ENCODE data around the gene MICAL3. TPM values are rescaled to one million over a fixed set of nuclear protein-coding genes. Genes with fewer than 3 reads are reported as not detected.

Gene MICAL3
- total RNA-seq, 4 donors from 2014 or later: 30.4 to 57.1 (median 37.7) TPM

DNA sequence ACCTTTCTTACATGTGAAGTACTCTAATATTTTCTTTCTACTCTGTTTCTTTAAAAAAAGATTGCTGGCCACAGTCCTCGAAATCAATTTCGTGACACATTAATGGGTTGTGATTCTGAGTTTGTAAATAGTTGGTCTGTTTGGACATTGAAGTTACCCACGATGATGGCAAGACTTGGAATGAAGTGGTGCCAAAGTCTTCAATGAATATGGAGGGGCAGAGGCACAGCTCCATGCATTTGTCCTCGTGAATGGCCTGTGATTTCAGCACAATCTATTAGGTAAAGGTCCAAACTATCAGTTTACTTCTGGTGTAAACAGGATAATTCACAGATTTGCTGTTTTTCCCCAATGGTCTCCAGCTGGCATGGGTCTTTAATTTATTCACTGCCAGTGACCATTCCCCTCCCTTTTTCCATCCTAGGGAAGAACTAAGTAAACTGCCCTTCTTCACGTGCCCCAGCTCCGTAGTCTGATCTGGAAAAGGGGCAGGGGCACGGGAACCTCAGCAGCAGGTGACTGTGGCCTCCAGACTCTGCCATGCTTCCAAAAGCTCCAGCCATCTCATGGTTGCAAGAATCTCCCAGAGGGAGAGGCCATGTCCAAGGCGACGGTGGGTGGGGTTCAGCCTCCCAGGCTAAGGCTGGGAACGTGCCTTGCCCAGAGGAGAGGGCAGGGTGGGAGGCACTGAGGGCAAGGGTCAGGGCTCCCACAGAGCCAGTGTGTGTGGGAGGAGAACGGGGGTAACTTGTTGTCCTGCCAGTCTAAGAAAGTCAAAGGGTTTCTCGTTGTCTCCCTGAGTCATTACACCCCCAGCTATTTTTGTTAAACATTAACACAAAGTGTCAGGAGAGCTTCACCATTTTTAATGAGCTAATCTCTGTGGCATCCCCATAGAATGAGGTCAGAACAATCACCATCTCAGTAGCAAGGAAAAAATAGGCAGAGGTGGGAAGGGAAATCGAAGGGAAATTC, 36.6 kb upstream of the MICAL3 start:
- Histone ChIP-seq H3K9me3 (no peaks in the 10 kb centered on the region), H3K36me3 (no peaks in the 10 kb centered on the region)
- TF ChIP-seq POLR2A (IDR thresholded peaks at IDR 0.05) (no peak), POLR2AphosphoS5 (IDR thresholded peaks at IDR 0.05) (no peak), EP300 (IDR thresholded peaks at IDR 0.05) (no peak)
- TF ChIP-seq, protein P1, sequence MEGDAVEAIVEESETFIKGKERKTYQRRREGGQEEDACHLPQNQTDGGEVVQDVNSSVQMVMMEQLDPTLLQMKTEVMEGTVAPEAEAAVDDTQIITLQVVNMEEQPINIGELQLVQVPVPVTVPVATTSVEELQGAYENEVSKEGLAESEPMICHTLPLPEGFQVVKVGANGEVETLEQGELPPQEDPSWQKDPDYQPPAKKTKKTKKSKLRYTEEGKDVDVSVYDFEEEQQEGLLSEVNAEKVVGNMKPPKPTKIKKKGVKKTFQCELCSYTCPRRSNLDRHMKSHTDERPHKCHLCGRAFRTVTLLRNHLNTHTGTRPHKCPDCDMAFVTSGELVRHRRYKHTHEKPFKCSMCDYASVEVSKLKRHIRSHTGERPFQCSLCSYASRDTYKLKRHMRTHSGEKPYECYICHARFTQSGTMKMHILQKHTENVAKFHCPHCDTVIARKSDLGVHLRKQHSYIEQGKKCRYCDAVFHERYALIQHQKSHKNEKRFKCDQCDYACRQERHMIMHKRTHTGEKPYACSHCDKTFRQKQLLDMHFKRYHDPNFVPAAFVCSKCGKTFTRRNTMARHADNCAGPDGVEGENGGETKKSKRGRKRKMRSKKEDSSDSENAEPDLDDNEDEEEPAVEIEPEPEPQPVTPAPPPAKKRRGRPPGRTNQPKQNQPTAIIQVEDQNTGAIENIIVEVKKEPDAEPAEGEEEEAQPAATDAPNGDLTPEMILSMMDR (IDR thresholded peaks at IDR 0.05): no peak

DNA sequence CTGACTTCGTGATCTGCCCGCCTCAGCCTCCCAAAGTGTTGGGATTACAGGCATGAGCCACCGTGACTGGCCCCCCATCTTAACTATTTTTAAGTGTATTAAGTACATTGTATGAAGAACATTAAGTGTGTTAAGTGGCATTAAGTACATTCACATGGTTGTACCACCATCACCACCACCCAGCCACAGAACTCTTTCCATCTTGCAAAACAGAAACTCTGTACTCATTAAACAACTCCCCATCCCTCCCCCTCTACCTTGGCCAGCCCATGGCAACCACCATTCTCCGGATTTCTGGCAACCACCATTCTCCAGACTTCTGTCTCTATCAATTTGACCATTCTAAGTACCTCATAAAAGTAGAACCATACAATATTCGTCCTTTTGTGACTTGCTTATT, 35.6 kb upstream of the MICAL3 start:
- 93% methylated on average over 5 of the region's 5 CpGs for WGBS
- no peaks in the 10 kb centered on the region for H3K36me3 ChIP-seq
- no peak overlapping the region for H3K4me3 ChIP-seq
- no peaks in the 10 kb centered on the region for H3K27me3 ChIP-seq
- H3K9me3 ChIP-seq: no peaks in the 10 kb centered on the region
- H3K27ac ChIP-seq: no peak overlapping the region
- DNase-seq (ENCODE audit: low spot score in 2 of 2): no peak
- TF ChIP-seq, protein P1 (IDR thresholded peaks at IDR 0.05): no peak
- no peak for TF ChIP-seq POLR2A (IDR thresholded peaks at IDR 0.05)
- TF ChIP-seq EP300 (IDR thresholded peaks at IDR 0.05): no peak
- no peak for TF ChIP-seq POLR2AphosphoS5 (IDR thresholded peaks at IDR 0.05)
- peaks cover 32% of the 10 kb centered on the region for H3K4me1 ChIP-seq

More for the DNA sequence above, 36.6 kb upstream of the MICAL3 start:
- Histone ChIP-seq H3K4me1 (peaks cover 27% of the 10 kb centered on the region), H3K4me3 (no peak overlapping the region), H3K27ac (no peak overlapping the region), H3K27me3 (no peaks in the 10 kb centered on the region)
- WGBS: 74% methylated on average over 12 of the region's 13 CpGs
- no peak for DNase-seq (ENCODE audit: low spot score in 2 of 2)

DNA sequence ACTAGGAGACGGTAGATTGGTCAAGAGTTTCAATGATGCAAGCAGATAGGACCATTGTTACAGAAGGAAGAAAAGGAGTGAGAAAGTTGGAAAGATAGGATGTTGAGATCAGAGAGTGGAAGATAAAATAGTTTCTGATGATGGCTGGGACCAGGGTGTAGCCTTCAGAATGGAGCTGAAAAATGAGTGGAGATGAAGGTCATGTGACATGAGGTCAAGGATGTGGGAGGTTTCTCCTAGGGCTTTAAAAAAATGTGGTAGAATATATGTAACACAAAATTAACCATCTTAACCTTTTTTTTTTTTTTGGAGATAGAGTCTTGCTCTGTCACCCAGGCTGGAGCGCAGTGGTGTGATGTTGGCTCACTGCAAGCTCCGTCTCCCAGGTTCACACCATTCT, 35.1 kb upstream of the MICAL3 start:
- H3K4me3 ChIP-seq: no peak overlapping the region
- WGBS: 95% methylated on average over 3 of the region's 3 CpGs
- H3K27me3 ChIP-seq: no peaks in the 10 kb centered on the region
- no peaks in the 10 kb centered on the region for H3K36me3 ChIP-seq
- TF ChIP-seq, protein P1 (IDR thresholded peaks at IDR 0.05): no peak
- no peak for TF ChIP-seq EP300 (IDR thresholded peaks at IDR 0.05)
- no peak for TF ChIP-seq POLR2AphosphoS5 (IDR thresholded peaks at IDR 0.05)
- no peak for TF ChIP-seq POLR2A (IDR thresholded peaks at IDR 0.05)
- H3K27ac ChIP-seq: no peak overlapping the region
- peaks cover 32% of the 10 kb centered on the region for H3K4me1 ChIP-seq
- H3K9me3 ChIP-seq: no peaks in the 10 kb centered on the region
- DNase-seq (ENCODE audit: low spot score in 2 of 2): no peak

DNA sequence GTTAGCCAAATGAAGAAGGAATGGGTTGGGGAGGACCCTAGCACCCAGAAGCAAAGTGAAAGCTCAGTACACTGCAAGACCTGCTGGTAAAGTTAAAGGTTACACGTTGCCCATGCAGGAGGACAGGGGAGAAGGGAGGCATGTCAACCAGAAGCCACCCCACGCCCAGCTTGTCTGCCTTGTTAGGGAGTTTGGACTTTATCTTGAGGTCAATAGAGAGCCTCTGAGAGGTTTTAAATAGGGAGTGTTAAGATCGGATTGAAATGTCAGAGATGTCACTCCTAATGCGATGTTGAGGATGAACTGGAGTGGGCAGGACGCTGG, 34.7 kb upstream of the MICAL3 start:
- peaks cover 32% of the 10 kb centered on the region for H3K4me1 ChIP-seq
- H3K27me3 ChIP-seq: no peaks in the 10 kb centered on the region
- no peak overlapping the region for H3K27ac ChIP-seq
- no peaks in the 10 kb centered on the region for H3K36me3 ChIP-seq
- 89% methylated on average over 5 of the region's 5 CpGs for whole genome bisulfite sequencing
- DNase-seq (ENCODE audit: low spot score in 2 of 2): no peak
- no peaks in the 10 kb centered on the region for H3K9me3 ChIP-seq
- TF ChIP-seq POLR2AphosphoS5 (IDR thresholded peaks at IDR 0.05): no peak
- no peak for TF ChIP-seq POLR2A (IDR thresholded peaks at IDR 0.05)
- TF ChIP-seq, protein P1 (IDR thresholded peaks at IDR 0.05): no peak
- TF ChIP-seq EP300 (IDR thresholded peaks at IDR 0.05): no peak
- H3K4me3 ChIP-seq: no peak overlapping the region

DNA sequence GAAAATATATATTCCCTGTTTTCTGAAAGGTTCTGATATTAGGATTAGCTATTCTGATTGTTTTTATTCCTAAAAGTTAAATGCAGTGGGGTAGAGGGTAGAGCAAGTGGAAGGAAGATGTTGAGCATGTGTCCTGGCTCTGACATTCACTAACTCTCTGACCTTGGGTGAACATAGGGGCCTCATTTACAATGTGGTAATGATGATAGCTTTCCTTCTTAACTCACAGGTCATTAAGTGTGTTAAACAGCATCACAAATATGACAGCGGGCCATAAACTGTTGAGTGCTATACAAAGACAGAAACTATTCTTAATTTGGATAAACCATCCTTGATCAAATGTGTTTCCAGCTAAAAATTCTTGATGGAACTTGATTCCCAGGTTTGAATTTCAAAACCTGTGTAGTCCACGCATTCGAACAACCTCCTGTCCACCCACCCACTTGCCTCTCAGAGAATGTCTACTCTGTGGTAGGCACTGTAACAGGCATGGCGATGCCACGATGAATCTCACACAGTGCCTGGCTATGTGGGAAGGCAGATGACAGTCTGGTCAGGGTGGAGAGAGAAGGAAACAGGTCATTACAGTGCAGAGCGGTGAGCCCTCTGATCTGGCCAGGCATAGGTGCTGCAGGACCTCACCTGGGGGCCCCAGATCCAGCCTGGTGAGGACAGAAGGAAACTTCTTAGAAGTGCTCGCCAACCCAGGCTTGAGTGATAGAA, 34.2 kb upstream of the MICAL3 start:
- Histone ChIP-seq H3K4me3 (no peak overlapping the region), H3K9me3 (no peaks in the 10 kb centered on the region), H3K4me1 (peaks cover 32% of the 10 kb centered on the region), H3K36me3 (no peaks in the 10 kb centered on the region), H3K27ac (no peak overlapping the region), H3K27me3 (no peaks in the 10 kb centered on the region)
- DNase-seq (ENCODE audit: low spot score in 2 of 2): no peak
- 99% methylated on average over 7 of the region's 7 CpGs for WGBS
- TF ChIP-seq, protein P1 (IDR thresholded peaks at IDR 0.05): no peak
- TF ChIP-seq EP300 (IDR thresholded peaks at IDR 0.05): no peak
- no peak for TF ChIP-seq POLR2A (IDR thresholded peaks at IDR 0.05)
- TF ChIP-seq POLR2AphosphoS5 (IDR thresholded peaks at IDR 0.05): no peak

All from suprapubic skin (tissue), 4 donors.